Effector CD8-positive, alpha-beta T cell (primary cell): ENCODE measurements around the gene PEX12.
"Not testable (repeated sequence)": the region's sequence is repeated elsewhere in the genome, so short reads cannot be mapped to it uniquely, and the experiment has no call there.

Experiments
- DNase-seq: peaks from one replicate; lab custom pipeline; 2025; lab: John Stamatoyannopoulos, UW

The PEX12 gene

GRCh38 chr17:35578929-35579432 lies 610 bp upstream of the PEX12 start:
- DNase-seq, result no peak

GRCh38 chr17:35577830-35578196 lies 558 bp downstream of the PEX12 start:
- DNase-seq, result no peak

DNA sequence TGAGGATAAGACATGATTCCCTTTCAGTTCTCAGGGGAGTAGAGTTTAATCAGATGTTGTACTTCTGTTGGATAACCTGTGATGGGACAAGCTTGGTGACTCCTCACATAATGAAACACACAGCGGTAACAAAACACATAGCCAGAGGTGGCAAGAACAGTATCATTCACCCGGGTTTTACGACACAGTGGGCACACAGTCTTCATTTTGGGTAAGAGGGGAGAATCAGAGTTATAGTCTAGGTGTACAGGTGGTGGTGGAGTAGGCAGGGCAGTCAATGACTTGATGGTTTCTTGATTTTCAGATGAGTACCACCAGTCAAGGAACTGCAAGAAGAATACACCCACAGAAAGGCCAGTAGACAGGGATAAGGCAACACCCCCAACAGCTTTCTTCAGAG lies 2.6 kb downstream of the PEX12 start:
- DNase-seq, result no peak

DNA sequence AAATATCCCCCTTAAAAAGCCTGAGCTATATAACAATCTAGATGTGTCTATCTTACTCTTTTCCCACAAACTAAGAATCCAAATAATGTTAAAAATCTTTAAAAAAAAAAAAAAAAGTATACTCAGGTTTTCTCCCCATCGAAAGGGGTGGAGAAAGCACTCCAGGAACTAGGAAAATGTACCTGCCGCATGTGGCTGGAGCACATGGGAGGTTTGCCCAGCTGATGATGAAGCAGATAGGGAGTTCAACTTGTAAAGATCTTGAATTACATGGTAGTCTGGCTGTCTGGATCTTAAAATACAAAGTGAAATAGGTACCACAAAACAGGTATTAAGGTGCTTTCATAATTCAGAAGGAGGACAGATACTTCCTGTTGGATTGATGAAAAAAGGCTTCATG lies 9.0 kb downstream of the PEX12 start:
- no peak for DNase-seq

GRCh38 chr17:35568561-35568960 lies 9.8 kb downstream of the PEX12 start:
- DNase-seq, result no peak

DNA sequence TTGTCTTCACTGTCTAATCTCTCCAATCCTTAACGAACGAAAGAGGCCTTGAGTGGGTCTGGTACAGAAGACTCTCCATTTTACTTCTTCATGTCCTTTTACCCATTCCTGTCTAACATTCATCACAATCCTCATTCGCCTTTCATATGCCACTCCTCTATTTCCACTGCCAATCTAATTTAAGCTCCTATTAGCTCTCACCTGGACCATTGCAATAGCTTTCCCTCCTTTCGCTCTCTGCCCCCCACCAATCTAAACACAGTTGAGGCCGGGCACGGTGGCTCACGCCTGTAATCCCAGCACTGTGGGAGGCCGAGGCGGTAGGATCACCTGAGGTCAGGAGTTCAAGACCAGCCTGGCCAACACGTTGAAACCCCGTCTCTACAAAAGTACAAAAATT lies 11.4 kb downstream of the PEX12 start:
- no peak for DNase-seq

- not testable (repeated sequence) for DNase-seq
Measured at GRCh38 chr17:35563181-35563580, 15.2 kb downstream of the PEX12 start.

DNA sequence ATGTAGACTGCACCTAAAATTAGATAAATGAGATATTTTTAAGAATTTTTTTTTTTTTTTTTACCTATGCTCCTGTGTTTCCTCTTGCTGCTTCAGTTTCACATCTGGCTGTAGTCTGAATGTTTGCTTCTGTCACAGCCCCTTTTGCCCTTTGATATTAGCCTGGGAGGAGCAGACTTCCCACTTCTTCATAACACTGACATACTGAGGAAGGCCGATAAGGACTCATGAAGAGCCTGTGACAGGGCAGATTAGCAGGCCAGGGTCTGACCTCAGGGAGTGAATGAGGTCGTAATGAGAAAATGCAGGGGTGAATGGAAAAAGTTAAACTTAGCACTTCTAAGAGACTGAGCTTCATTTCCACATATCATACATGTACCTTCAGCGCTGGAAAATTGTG lies 17.7 kb downstream of the PEX12 start, which contains the start of gene SLFN14:
Gene SLFN14 (minus strand): TSS at position 117 of the 400 bp plus-strand sequence. CDS start 2,757 bp downstream, outside the sequence.
- DNase-seq, result no peak

GRCh38 chr17:35559495-35560210 lies 18.7 kb downstream of the PEX12 start:
- DNase-seq, result no peak

GRCh38 chr17:35557353-35557752 lies 21.0 kb downstream of the PEX12 start:
- no peak for DNase-seq

DNA sequence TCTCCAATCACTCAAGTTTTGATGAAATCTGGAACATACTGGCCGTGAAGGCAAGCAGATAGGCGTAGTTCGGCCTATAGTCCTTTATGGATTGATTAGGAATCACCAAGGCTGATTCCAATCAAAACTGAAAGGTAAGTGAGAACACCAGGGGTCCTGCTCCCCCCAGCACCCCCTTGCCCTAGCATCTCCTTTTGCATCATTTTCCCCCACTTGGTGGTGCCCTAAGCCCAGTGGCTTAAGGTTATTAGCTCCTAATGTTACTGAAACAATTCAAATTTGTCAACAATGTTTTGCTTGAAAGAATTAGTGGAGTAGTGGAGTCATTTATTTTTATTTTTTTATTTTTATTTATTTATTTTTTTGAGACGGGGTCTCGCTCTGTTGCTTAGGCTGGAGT lies 22.7 kb downstream of the PEX12 start:
- DNase-seq, result no peak

DNA sequence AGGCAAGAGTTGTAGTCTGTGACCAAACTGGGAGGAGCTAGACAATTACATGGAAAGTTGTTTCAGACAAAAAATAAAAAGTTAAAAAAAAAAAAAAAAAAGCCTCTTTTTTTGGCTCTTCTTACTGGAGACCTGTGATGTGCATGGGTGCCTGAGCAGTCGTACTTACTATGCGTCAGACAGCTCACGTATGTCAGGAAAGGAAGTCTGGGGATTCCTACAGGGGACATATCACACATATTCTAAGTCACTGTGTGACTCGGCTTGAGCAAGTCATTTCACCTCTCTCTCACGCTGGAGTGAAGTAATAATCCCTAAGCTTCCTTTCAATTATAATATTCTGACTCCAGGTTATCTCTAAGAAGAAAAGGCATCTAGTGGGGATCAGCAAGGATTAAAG lies 23.7 kb downstream of the PEX12 start:
- no peak for DNase-seq

DNA sequence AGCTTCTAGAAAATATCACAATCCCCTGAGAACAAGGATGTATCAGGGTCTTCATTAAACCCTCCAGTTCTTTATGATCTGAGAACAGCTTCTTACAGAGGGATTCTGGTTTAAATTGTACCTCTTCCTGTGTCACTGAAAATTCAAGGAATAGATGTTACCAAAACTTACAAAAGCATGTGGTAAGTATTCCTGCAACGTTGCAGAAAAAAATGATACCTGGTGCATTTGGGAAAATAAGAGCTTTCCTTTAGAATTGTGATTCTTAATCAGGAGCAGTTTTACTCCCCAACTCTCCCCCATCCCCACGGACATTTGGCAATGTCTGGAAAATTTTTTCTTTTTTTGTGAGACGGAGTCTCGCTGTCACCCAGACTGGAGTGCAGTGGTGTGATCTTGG lies 25.1 kb downstream of the PEX12 start:
- DNase-seq, result no peak

DNA sequence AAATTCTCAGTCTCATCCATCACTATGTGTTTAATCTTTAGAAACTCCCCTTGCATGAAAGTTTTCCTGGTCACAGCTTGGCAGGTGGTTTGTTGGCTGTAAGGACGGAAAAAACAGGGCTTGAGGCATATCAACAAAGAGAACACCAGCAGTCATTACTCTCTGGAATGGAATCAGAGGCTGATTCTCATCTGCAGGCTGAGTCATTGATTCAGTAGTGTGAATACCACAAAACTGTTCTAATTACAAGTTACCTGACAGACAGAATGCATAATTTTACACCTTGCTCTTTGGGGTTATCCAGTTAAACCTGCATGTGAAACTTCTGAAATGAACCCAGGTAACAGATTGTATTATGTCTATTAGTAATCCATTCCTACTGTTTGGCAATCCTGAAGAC lies 29.4 kb downstream of the PEX12 start:
- no peak for DNase-seq

DNA sequence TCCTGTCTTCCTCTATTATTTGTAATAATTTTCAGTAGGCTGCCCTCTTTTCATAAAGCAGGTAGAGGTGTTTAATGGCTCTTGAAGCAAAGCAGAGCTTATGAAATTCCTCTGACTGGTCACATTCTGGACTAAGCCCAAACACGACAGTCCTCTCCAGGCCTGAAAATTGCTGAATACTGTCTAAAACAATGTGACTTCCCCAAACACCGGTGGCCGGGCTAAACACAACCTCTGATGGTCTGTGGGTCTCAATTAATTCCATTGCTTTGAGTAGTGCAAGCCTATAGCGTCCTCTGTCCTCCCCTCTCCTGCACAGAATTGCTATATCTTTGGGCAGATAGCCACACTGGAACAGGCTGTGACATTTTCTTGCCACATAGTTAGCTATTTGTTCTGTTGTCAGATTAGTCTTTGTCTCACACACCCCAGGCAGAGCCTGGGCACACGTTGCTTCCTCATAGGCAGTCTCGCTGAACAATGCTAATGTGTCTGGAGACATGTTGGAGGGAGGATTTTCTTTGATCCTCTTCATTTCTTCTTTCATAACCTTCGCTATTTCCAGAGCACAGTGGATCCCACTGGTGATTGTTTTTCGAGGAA lies 30.1 kb downstream of the PEX12 start:
- DNase-seq, result no peak

- DNase-seq, result no peak
Measured at GRCh38 chr17:35546487-35546886, 31.9 kb downstream of the PEX12 start.

- DNase-seq, result no peak
Measured at GRCh38 chr17:35545150-35545549, 33.2 kb downstream of the PEX12 start.

DNA sequence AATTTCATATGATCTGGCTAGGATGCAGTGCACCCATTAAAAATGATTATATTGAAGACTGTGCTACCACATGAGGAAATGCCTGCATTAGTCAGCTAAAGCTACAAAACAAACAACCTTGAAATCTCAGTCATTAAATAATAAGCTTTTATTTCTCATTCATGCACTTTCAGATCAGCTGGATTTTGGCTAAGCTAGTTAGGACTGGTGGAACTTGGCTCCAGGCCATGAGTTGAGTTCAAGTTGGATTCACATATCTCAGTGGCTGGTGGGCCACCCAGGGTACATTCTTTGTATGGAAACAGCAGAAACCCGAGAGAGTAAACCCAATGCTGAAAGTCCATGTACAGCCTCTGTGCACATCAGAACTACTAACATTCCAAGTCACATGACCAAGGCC lies 34.5 kb downstream of the PEX12 start:
- no peak for DNase-seq

- no peak for DNase-seq
Measured at GRCh38 chr17:35542990-35543389, 35.4 kb downstream of the PEX12 start.

DNA sequence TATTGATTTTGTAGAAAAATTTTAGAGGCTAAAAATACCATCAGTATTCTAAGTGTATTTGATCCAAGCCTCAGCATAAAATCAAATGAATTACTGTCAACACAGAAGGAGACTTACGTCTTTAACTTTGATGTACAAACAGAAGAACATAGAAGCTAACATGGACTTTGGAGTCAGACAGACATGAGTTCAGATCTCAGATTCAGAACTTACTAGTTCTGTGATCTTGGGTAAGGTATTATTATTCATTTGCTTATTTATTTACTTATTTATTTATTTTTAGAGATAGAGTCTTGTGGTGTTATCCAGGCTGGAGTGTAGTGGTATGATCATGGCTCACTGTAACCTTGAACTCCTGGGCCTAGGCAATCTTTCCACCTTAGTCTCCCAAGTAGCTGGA lies 36.9 kb downstream of the PEX12 start:
- DNase-seq, result no peak

GRCh38 chr17:35540589-35541404 lies 37.6 kb downstream of the PEX12 start:
- no peak for DNase-seq

DNA sequence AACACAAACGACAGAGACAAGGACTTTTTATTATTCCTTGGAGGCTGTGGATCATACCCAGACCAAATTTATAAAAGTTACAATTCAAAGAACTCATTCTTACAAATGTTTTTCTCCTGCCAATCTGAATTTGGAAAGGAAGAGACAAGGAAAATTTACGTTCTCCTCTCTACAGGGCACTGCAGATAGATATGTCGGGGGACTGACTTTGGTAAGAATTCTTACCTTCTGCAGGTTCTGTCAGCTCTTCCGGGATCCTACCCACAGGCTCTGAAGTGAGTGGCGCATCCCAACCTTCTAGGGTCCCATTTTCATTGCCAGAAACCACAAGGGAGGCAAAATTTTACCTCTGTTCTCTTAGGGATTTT lies 38.7 kb downstream of the PEX12 start:
- DNase-seq, result no peak

- DNase-seq, result no peak
Measured at GRCh38 chr17:35537601-35538141, 40.7 kb downstream of the PEX12 start, which contains the start of gene SLFN12L. Gene SLFN12L (minus strand): TSS chr17:35537678. CDS start chr17:35522364, 15,314 bp downstream.
